HepG2 (cell line): ENCODE measurements around the gene H2AZ2. TPM values are rescaled to one million over a fixed set of nuclear protein-coding genes. Genes with fewer than 3 reads are reported as not detected.

ENCODE experiments used
- ATAC-seq: fragments of 200-7000 bp; cut with Tn5 transposase; 3 replicates; pipeline ENCODE4 v1.9.1; 2020; ENCODE audit warnings: mild to moderate bottlenecking, moderate library complexity
- BruUV-seq: library from RNA; stranded (reverse); fragments of 400-500 nt; replicated peaks from 2 replicates; lab custom pipeline; 2021; lab: Mats Ljungman, UMichigan
- CTCF ChIA-PET: fragments of 300-600 bp; formaldehyde crosslinking; extraction: SDS; loops from one replicate; lab custom pipeline; 2021; ENCODE audit warnings: low total read pairs, inconsistent platforms, low intra/inter-chr PET ratio; lab: Yijun Ruan, JAX
- POLR2A ChIA-PET: fragments of 350-600 bp; sonication (Branson Sonifier 250); formaldehyde crosslinking; loops from one replicate; lab custom pipeline; 2020; ENCODE audit warnings: antibody characterized with exemption, inconsistent platforms; lab: Yijun Ruan, JAX
- DNase-seq: peaks from one replicate; pipeline ENCODE4 v3.0.0-alpha.2; 2015; ENCODE audit warnings: low spot score
- FAIRE-seq: peaks from 3 replicates; lab custom pipeline; 2011; peaks lifted over from hg19 to GRCh38; lab: Jason Lieb, UNC
- H2AFZ ChIP-seq: one replicate; pipeline ENCODE4 v1.6.1; 2011; ENCODE audit warnings: low read length, inconsistent platforms
- H3K27ac ChIP-seq: fragments of 300-600 bp; 3 replicates; pipeline ENCODE4 v1.8.0; 2011; ENCODE audit warnings: mixed run types, mild to moderate bottlenecking, mixed read lengths, low read length, inconsistent platforms; ENCODE audit not compliant: insufficient read depth; ENCODE audit errors: extremely low read length
- H3K27me3 ChIP-seq, 2 experiments: fragments of 200-600 bp in 1 of 2; 2 replicates in 1 of 2; 3 replicates in 1 of 2; pipeline versions ENCODE4 v1.6.0 to v1.8.0; 2011; ENCODE audit warnings: low read length in 2 of 2, mild to moderate bottlenecking in 2 of 2, moderate library complexity in 2 of 2, inconsistent platforms in 1 of 2; ENCODE audit not compliant: insufficient read depth in 2 of 2, control insufficient read depth in 1 of 2
- H3K36me3 ChIP-seq, 2 experiments: fragments of 200-600 bp in 1 of 2; replicated peaks in 1 of 2; 2 replicates in 1 of 2; 3 replicates in 1 of 2; pipeline versions ENCODE4 v1.5.1 to v1.8.0; 2011; ENCODE audit warnings: low read length in 2 of 2, inconsistent platforms in 1 of 2; ENCODE audit not compliant: insufficient read depth in 2 of 2, control insufficient read depth in 1 of 2
- H3K4me1 ChIP-seq: 2 replicates; pipeline ENCODE4 v1.5.1; 2012; ENCODE audit warnings: low read length, inconsistent platforms; ENCODE audit not compliant: insufficient read depth
- H3K4me2 ChIP-seq: 2 replicates; pipeline ENCODE4 v1.6.0; 2011; ENCODE audit warnings: low read depth, low read length, inconsistent platforms
- H3K4me3 ChIP-seq, 3 experiments: fragments of 200-600 bp in 1 of 3; sonication (generic), shearing (Covaris generic) in 1 of 3; replicated peaks in 1 of 3; 2 replicates each; pipeline ENCODE4 v1.5.1; 2011 to 2016; ENCODE audit warnings: low read length in 3 of 3, inconsistent platforms in 2 of 3, low read depth in 2 of 3, mild to moderate bottlenecking in 2 of 3, control low read depth in 1 of 3, mixed read lengths in 1 of 3; ENCODE audit not compliant: insufficient read depth in 1 of 3
- H3K79me2 ChIP-seq: one replicate; pipeline ENCODE4 v1.6.1; 2011; ENCODE audit warnings: low read length, inconsistent platforms; ENCODE audit not compliant: insufficient read depth
- H3K9ac ChIP-seq: 2 replicates; pipeline ENCODE4 v1.6.0; 2011; ENCODE audit warnings: mild to moderate bottlenecking, low read depth, low read length, inconsistent platforms; ENCODE audit not compliant: insufficient read depth
- H3K9me3 ChIP-seq: 2 replicates; pipeline ENCODE4 v1.5.1; 2012; ENCODE audit warnings: mild to moderate bottlenecking, low read length
- H4K20me1 ChIP-seq: 2 replicates; pipeline ENCODE4 v1.6.0; 2011; ENCODE audit warnings: inconsistent platforms, mild to moderate bottlenecking, low read length, moderate library complexity; ENCODE audit not compliant: insufficient read depth
- ELF4 ChIP-seq: sonication (generic); formaldehyde crosslinking; IDR thresholded peaks from 2 replicates; pipeline ENCODE4 v1.5.0; 2020; ENCODE audit warnings: missing genetic modification reagents, mild to moderate bottlenecking, moderate library complexity, borderline replicate concordance
- HNRNPLL ChIP-seq: fragments of 200-400 bp; formaldehyde crosslinking; IDR thresholded peaks from 2 replicates; pipeline ENCODE4 v1.6.1; 2017; ENCODE audit warnings: mild to moderate bottlenecking, low read depth, low read length; ENCODE audit not compliant: poor library complexity, severe bottlenecking
- KDM6A ChIP-seq: IDR thresholded peaks from 2 replicates; pipeline ENCODE4 v1.6.1; 2016; ENCODE audit warnings: low read depth
- NR2F2 ChIP-seq: IDR thresholded peaks from 2 replicates; pipeline ENCODE4 v1.6.1; 2012; ENCODE audit warnings: low read depth, inconsistent platforms, borderline replicate concordance
- POGZ ChIP-seq: sonication (generic); formaldehyde crosslinking; IDR thresholded peaks from 2 replicates; pipeline ENCODE4 v1.4.0; 2020; ENCODE audit warnings: mild to moderate bottlenecking, missing genetic modification reagents
- SCMH1 ChIP-seq: sonication (generic); formaldehyde crosslinking; IDR thresholded peaks from 2 replicates; pipeline ENCODE4 v1.9.0; 2021; ENCODE audit warnings: missing genetic modification reagents, mild to moderate bottlenecking, borderline replicate concordance
- SNRNP70 ChIP-seq: fragments of 200-400 bp; formaldehyde crosslinking; IDR thresholded peaks from 2 replicates; pipeline ENCODE4 v1.6.1; 2017; ENCODE audit warnings: mild to moderate bottlenecking, low read depth, low read length, moderate library complexity
- TBX3 ChIP-seq: fragments of 450-650 bp; IDR thresholded peaks from 2 replicates; pipeline ENCODE4 v1.6.1; 2017; ENCODE audit warnings: antibody characterized with exemption, mild to moderate bottlenecking, inconsistent platforms, borderline replicate concordance
- TRIM22 ChIP-seq: fragments of 450-650 bp; IDR thresholded peaks from 2 replicates; pipeline ENCODE4 v1.6.1; 2017
- ZMYM3 ChIP-seq: sonication (generic); formaldehyde crosslinking; IDR thresholded peaks from 2 replicates; pipeline ENCODE4 v1.5.1; 2020; ENCODE audit warnings: mild to moderate bottlenecking, missing genetic modification reagents
- ZNF432 ChIP-seq: sonication (generic); formaldehyde crosslinking; IDR thresholded peaks from 2 replicates; pipeline ENCODE4 v1.5.0; 2020; ENCODE audit warnings: missing genetic modification reagents, mild to moderate bottlenecking, borderline replicate concordance
- ZNF737 ChIP-seq: sonication (generic); formaldehyde crosslinking; IDR thresholded peaks from 2 replicates; pipeline ENCODE4 v1.5.0; 2020; ENCODE audit warnings: missing genetic modification reagents, mild to moderate bottlenecking, borderline replicate concordance
- WGBS: methylation state at CpG from one replicate; pipeline ENCODE4 v1.1.6; 2017; ENCODE audit warnings: low lambda C conversion rate; 5-methylcytosine and 5-hydroxymethylcytosine counted together
- in situ Hi-C: cut with HindIII; loops from 2 replicates; pipeline ENCODE4 v1.10.0; 2017; ENCODE audit warnings: low pct_unique_long_range_greater_than_20kb; ENCODE audit not compliant: extremely low pct_ligation_motif_present
- intact Hi-C: fragments of 100-400 bp; cut with micrococcal nuclease; formaldehyde crosslinking; loops from one replicate; pipeline ENCODE4 v1.10.0; 2022; ENCODE audit not compliant: unreplicated experiment
- polyA plus RNA-seq, 8 experiments: library from polyadenylated mRNA; depleted of rRNA in 3 of 8; stranded (reverse) in 7 of 8; unstranded in 1 of 8; fragments of >200 nt; fragmentation: Illumina TruSeq in 4 of 8; extraction: Trizol in 4 of 8; gene quantifications; 2 replicates each; pipeline versions ENCODE4 v1.2.1 to v1.2.3, GENCODE V29; 2011 to 2016; ENCODE audit warnings: low read depth in 4 of 8, missing spikeins in 1 of 8, mixed read lengths in 1 of 8; ENCODE audit not compliant: insufficient read depth in 1 of 8
- total RNA-seq, 5 experiments: library from RNA; depleted of rRNA; stranded (reverse); fragments of >200 nt; fragmentation: Illumina TruSeq; extraction: Trizol; gene quantifications; 2 replicates each; pipeline ENCODE4 v1.2.3, GENCODE V29; 2016; ENCODE audit warnings: low read depth in 1 of 5
- TF ChIP-seq, protein P1 (sequence below): IDR thresholded peaks from 2 replicates; pipeline ENCODE4 v1.6.1; 2012; ENCODE audit warnings: low read length, improper control_type of control experiment

Gene H2AZ2
- total and polyA plus RNA-seq, 2 of the 13 experiments (the other 11 are each of a cell fraction or from before 2014, with no cell fraction given): 121 to 223 TPM

GRCh38 chr7:44881066-44881600, 33.2 kb upstream of the H2AZ2 start:
- no peak overlapping the region for H2AFZ ChIP-seq
- peaks cover 7% of the 10 kb centered on the region; the same call in 1 of the 2 replicates for H4K20me1 ChIP-seq
- H3K27ac ChIP-seq: no peak overlapping the region
- H3K4me2 ChIP-seq: peak overlapping the region; percentile 75
- POLR2A ChIA-PET: interaction anchor here (0.6 to 1.2 kb wide), 3 partner anchors 17 to 307 kb away, joined by 3 to 5 read pairs (median 4); partner anchors contain the start of genes DDX56 and OGDH
- TF ChIP-seq HNRNPLL (no peak), NR2F2 (no peak), ZMYM3 (CRISPR knock-in tag) (no peak), ELF4 (CRISPR knock-in tag) (no peak), SNRNP70 (no peak), ZNF737 (no peak), POGZ (CRISPR knock-in tag) (no peak), TRIM22 (no peak), TBX3 (no peak), KDM6A (CRISPR knock-in tag) (no peak), SCMH1 (CRISPR knock-in tag) (no peak), ZNF432 (no peak)
- TF ChIP-seq, protein P1, sequence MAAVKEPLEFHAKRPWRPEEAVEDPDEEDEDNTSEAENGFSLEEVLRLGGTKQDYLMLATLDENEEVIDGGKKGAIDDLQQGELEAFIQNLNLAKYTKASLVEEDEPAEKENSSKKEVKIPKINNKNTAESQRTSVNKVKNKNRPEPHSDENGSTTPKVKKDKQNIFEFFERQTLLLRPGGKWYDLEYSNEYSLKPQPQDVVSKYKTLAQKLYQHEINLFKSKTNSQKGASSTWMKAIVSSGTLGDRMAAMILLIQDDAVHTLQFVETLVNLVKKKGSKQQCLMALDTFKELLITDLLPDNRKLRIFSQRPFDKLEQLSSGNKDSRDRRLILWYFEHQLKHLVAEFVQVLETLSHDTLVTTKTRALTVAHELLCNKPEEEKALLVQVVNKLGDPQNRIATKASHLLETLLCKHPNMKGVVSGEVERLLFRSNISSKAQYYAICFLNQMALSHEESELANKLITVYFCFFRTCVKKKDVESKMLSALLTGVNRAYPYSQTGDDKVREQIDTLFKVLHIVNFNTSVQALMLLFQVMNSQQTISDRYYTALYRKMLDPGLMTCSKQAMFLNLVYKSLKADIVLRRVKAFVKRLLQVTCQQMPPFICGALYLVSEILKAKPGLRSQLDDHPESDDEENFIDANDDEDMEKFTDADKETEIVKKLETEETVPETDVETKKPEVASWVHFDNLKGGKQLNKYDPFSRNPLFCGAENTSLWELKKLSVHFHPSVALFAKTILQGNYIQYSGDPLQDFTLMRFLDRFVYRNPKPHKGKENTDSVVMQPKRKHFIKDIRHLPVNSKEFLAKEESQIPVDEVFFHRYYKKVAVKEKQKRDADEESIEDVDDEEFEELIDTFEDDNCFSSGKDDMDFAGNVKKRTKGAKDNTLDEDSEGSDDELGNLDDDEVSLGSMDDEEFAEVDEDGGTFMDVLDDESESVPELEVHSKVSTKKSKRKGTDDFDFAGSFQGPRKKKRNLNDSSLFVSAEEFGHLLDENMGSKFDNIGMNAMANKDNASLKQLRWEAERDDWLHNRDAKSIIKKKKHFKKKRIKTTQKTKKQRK: no peak
- no peaks in the 10 kb centered on the region for H3K27me3 ChIP-seq
- H3K36me3 ChIP-seq: no peaks in the 10 kb centered on the region; a peak in 3 of 5 replicates
- H3K9ac ChIP-seq: no peak overlapping the region
- WGBS: 83% methylated on average over 1 of the region's 1 CpG
- peaks cover 46% of the 10 kb centered on the region for H3K79me2 ChIP-seq
- DNase-seq (no peak), ATAC-seq (no peak), FAIRE-seq (no peak)
- in situ Hi-C loops: no loop called here
- no peaks in the 10 kb centered on the region for H3K9me3 ChIP-seq
- H3K4me1 ChIP-seq: peaks cover 54% of the 10 kb centered on the region
- H3K4me3 ChIP-seq: peak overlapping the region in 1 of 3 experiments; percentile 2; a peak in 1 of 6 replicates
- no TSS peak for BruUV-seq
- CTCF ChIA-PET: no interaction called here
- intact Hi-C loops: no loop called here
